ENCODE measurements around the gene CAPG. TPM values are rescaled to one million over a fixed set of nuclear protein-coding genes. Genes with fewer than 3 reads are reported as not detected.
A peak's percentile ranks its signal among the peaks of the same experiment; 100 is the strongest.

The CAPG gene
- total and polyA plus RNA-seq, 9 of the 15 experiments (the other 6 are each of a cell fraction or from before 2014, with no cell fraction given), result 10.6 to 90.4 (median 56.0) TPM

DNA sequence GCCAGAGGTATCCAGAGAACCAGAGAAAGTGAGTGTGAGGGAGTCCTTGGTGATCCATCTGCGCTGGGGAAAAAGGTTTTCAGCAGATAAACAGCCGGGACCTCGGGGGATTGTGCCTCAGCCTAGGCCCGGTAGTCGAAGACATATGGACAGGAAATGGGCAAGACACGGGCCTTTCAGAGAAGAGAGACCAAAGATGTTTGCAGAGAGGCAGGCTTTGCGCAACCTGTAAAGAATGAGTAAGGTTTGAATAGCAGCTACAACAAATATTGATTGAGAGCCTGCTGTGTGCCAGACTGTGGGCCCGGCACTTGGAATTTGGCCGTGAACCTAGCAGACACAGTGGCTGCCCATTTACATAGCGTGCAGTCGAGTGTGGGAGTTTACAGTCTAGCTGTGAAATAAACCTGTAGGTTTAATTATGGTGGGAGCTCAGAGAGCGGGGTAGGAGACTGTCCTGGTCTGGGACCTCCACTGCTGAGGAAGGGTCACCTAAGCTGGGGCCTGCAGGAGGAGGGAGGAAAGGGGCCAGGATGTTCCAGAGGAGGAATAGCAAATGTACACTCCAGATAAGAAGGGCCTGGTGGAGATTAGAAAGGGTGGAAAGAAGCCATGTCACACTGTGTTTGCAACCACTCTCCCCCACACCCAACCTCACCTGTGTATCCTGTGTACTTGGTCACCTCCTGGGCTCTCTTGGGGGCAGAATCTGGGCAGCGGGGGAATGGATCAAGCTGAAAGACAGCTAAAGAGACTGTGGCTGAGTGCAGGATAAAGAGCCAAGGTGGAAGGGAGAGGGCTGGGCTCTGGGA lies 11.3 kb upstream of the CAPG start:
- ChIA-PET POLR2A (interaction anchor here (0.8 to 63.9 kb wide), 7 partner anchors 9 to 174 kb away, joined by 3 to 1576 read pairs (median 4); partner anchors contain the start of genes MAT2A and RNF181), CTCF (ENCODE audit: low intra/inter-chr PET ratio) (interaction anchor here (0.6 to 3.2 kb wide), 4 partner anchors 15 to 140 kb away, joined by 3 to 63 read pairs (median 6); partner anchors contain the start of gene GGCX)
- intact Hi-C loops (cut with micrococcal nuclease) (loop anchor here (2.0 to 5.0 kb wide), 2 partner anchors 79 to 181 kb away; partner anchors contain the start of gene TMEM150A), in situ Hi-C loops (cut with MboI) (no loop called here)
- no peaks in the 10 kb centered on the region for H3K36me3 ChIP-seq (ENCODE audit: control insufficient read depth, insufficient read depth, low read length)
- H3K27ac ChIP-seq (ENCODE audit: extremely low read depth, low read depth, low read length), result peak overlapping the region; percentile 79
- no peak overlapping the region; the same call in 1 of the 2 replicates for H3K4me3 ChIP-seq
- WGBS (ENCODE audit: insufficient coverage, low coverage, missing lambda C conversion rate), result 7% methylated on average over 13 of the region's 13 CpGs
- H3K9ac ChIP-seq (ENCODE audit: insufficient read depth in 1 of 2, low read depth in 2 of 2, low read length in 2 of 2), result peak overlapping the region; percentile 76 to 89; a peak in 3 of 4 replicates
- H3K79me2 ChIP-seq (ENCODE audit: control insufficient read depth, insufficient read depth, low read length), result peaks cover 18% of the 10 kb centered on the region; the same call in 2 of the 3 replicates
- peak; percentile 83 for FAIRE-seq
- H3K27me3 ChIP-seq (ENCODE audit: control insufficient read depth in 2 of 2, insufficient read depth in 2 of 2, low read length in 2 of 2), result no peaks in the 10 kb centered on the region
- H2AFZ ChIP-seq (ENCODE audit: low read depth, low read length), result peak overlapping the region; percentile 99
- BruUV-seq (replicated peaks), result no TSS peak
- peak; percentile 19 for ATAC-seq
- H3K9me3 ChIP-seq (replicated peaks; ENCODE audit: control insufficient read depth, insufficient read depth, low read depth, low read length), result no peaks in the 10 kb centered on the region
- H4K20me1 ChIP-seq (replicated peaks; ENCODE audit: control insufficient read depth, insufficient read depth, low read length), result no peaks in the 10 kb centered on the region
- peak in 3 of 4 experiments; percentile 17 to 81 (median 78) for DNase-seq (ENCODE audit: extremely low read depth in 1 of 4, low spot score in 3 of 4)
- H3K4me2 ChIP-seq (ENCODE audit: insufficient read depth, low read length), result peak overlapping the region; percentile 85
- no peaks in the 10 kb centered on the region for H3K9me1 ChIP-seq (ENCODE audit: control insufficient read depth, insufficient read depth, low read length)
- H3K4me1 ChIP-seq (replicated peaks in 1 of 2; ENCODE audit: control insufficient read depth in 2 of 2, insufficient read depth in 2 of 2, low read length in 2 of 2), result peaks cover 50 to 59% of the 10 kb centered on the region in 2 experiments
- TF ChIP-seq ZNF316 (IDR thresholded peaks at IDR 0.05) (peak; percentile 4; the same call in 1 of the 2 replicates), SNIP1 (IDR thresholded peaks at IDR 0.05; ENCODE audit: low read depth) (no peak), KDM1A (IDR thresholded peaks at IDR 0.05) (peak in 1 of 2 experiments; percentile 26; a peak in 1 of 4 replicates), ZNF785 (CRISPR knock-in tag; IDR thresholded peaks at IDR 0.05) (no peak), CEBPG (CRISPR knock-in tag; IDR thresholded peaks at IDR 0.05) (no peak), CEBPG (tag; conservative IDR thresholded peaks at IDR 0.05 in 1 of 2, IDR thresholded peaks at IDR 0.05 in 1 of 2) (peak; percentile 36 to 69; a peak in 3 of 4 replicates), CBFB (CRISPR knock-in tag; IDR thresholded peaks at IDR 0.05) (no peak), TAL1 (IDR thresholded peaks at IDR 0.05) (peak; percentile 74), ZNF134 (CRISPR knock-in tag; conservative IDR thresholded peaks at IDR 0.05) (peak; percentile 66), NFE2L1 (tag; IDR thresholded peaks at IDR 0.05; ENCODE audit: borderline replicate concordance, low read depth) (no peak), DMBX1 (CRISPR knock-in tag; IDR thresholded peaks at IDR 0.05; ENCODE audit: borderline replicate concordance) (0 out of 2 replicates have a peak, but pooled peaks have one; percentile 28), SNRNP70 (optimal IDR thresholded peaks at IDR 0.05; ENCODE audit: low read depth, low read length) (no peak), ZNF766 (CRISPR knock-in tag; conservative IDR thresholded peaks at IDR 0.05) (peak; percentile 42; the same call in 1 of the 2 replicates)
- TF ChIP-seq, protein P1, sequence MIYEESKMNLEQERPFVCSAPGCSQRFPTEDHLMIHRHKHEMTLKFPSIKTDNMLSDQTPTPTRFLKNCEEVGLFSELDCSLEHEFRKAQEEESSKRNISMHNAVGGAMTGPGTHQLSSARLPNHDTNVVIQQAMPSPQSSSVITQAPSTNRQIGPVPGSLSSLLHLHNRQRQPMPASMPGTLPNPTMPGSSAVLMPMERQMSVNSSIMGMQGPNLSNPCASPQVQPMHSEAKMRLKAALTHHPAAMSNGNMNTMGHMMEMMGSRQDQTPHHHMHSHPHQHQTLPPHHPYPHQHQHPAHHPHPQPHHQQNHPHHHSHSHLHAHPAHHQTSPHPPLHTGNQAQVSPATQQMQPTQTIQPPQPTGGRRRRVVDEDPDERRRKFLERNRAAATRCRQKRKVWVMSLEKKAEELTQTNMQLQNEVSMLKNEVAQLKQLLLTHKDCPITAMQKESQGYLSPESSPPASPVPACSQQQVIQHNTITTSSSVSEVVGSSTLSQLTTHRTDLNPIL (CRISPR knock-in tag; IDR thresholded peaks at IDR 0.05), result no peak
- TF ChIP-seq, protein P2, sequence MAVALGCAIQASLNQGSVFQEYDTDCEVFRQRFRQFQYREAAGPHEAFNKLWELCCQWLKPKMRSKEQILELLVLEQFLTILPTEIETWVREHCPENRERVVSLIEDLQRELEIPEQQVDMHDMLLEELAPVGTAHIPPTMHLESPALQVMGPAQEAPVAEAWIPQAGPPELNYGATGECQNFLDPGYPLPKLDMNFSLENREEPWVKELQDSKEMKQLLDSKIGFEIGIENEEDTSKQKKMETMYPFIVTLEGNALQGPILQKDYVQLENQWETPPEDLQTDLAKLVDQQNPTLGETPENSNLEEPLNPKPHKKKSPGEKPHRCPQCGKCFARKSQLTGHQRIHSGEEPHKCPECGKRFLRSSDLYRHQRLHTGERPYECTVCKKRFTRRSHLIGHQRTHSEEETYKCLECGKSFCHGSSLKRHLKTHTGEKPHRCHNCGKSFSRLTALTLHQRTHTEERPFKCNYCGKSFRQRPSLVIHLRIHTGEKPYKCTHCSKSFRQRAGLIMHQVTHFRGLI (CRISPR knock-in tag; IDR thresholded peaks at IDR 0.05), result peak; percentile 50; the same call in 1 of the 2 replicates
- TF ChIP-seq, protein P3, sequence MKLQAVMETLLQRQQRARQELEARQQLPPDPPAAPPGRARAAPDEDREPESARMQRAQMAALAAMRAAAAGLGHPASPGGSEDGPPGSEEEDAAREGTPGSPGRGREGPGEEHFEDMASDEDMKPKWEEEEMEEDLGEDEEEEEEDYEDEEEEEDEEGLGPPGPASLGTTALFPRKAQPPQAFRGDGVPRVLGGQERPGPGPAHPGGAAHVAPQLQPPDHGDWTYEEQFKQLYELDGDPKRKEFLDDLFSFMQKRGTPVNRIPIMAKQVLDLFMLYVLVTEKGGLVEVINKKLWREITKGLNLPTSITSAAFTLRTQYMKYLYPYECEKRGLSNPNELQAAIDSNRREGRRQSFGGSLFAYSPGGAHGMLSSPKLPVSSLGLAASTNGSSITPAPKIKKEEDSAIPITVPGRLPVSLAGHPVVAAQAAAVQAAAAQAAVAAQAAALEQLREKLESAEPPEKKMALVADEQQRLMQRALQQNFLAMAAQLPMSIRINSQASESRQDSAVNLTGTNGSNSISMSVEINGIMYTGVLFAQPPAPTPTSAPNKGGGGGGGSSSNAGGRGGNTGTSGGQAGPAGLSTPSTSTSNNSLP (IDR thresholded peaks at IDR 0.05; ENCODE audit: borderline replicate concordance, low read depth, low read length), result no peak
